CD4-positive, alpha-beta T cell (primary cell): ENCODE measurements around the gene A2ML1. TPM values are rescaled to one million over a fixed set of nuclear protein-coding genes. Genes with fewer than 3 reads are reported as not detected.

ENCODE experiments used
- ATAC-seq: fragments of 200-7000 bp; cut with Tn5 transposase; one replicate; pipeline ENCODE4 v1.10.0; 2022; ENCODE audit warnings: mild to moderate bottlenecking; ENCODE audit not compliant: poor library complexity
- CTCF ChIA-PET: fragments of 350-600 bp; sonication (Branson Sonifier 250); formaldehyde crosslinking; loops from one replicate; lab custom pipeline; 2021; ENCODE audit warnings: antibody characterized with exemption, inconsistent platforms; lab: Charles Lee
- POLR2A ChIA-PET: fragments of 350-600 bp; sonication (Branson Sonifier 250); formaldehyde crosslinking; loops from one replicate; lab custom pipeline; 2021; ENCODE audit warnings: antibody characterized with exemption, inconsistent platforms; lab: Charles Lee
- DNase-seq, 14 experiments: peaks; one replicate each; pipeline ENCODE4 v3.0.0-alpha.2; 2013 to 2020; ENCODE audit warnings: mixed read lengths in 2 of 14
- H3K27ac ChIP-seq, 2 donors: one replicate each; pipeline versions ENCODE4 v1.5.1 to v1.7.0; 2013; ENCODE audit warnings: low read length in 2 of 2, low read depth in 1 of 2, mild to moderate bottlenecking in 1 of 2
- H3K27me3 ChIP-seq, 2 experiments: 1 replicate in 1 of 2; 2 replicates in 1 of 2; pipeline versions ENCODE4 v1.6.1 to v1.7.0; 2013; ENCODE audit warnings: low read length in 2 of 2, control low read depth in 1 of 2, mild to moderate bottlenecking in 1 of 2, moderate library complexity in 1 of 2; ENCODE audit not compliant: insufficient read depth in 2 of 2, control insufficient read depth in 1 of 2
- H3K36me3 ChIP-seq: one replicate; pipeline ENCODE4 v1.6.1; 2013; ENCODE audit warnings: low read length, control low read depth; ENCODE audit not compliant: insufficient read depth
- H3K4me1 ChIP-seq: one replicate; pipeline ENCODE4 v1.6.1; 2013; ENCODE audit warnings: low read length, control low read depth; ENCODE audit not compliant: insufficient read depth
- H3K4me3 ChIP-seq: one replicate; pipeline ENCODE4 v1.5.1; 2013; ENCODE audit warnings: mild to moderate bottlenecking, low read length, moderate library complexity
- H3K9me3 ChIP-seq, 2 experiments: 1 replicate in 1 of 2; 2 replicates in 1 of 2; pipeline versions ENCODE4 v1.6.1 to v1.7.0; 2013; ENCODE audit warnings: low read length in 2 of 2, mild to moderate bottlenecking in 2 of 2, control low read depth in 1 of 2, moderate library complexity in 1 of 2; ENCODE audit not compliant: control insufficient read depth in 1 of 2, insufficient read depth in 1 of 2
- H3K27ac Mint-ChIP-seq: one replicate; pipeline ENCODE4 v1.8.0; 2020; ENCODE audit warnings: mixed read lengths
- H3K27me3 Mint-ChIP-seq: one replicate; pipeline ENCODE4 v1.8.0; 2021; ENCODE audit warnings: mixed read lengths
- H3K36me3 Mint-ChIP-seq: one replicate; pipeline ENCODE4 v1.8.0; 2021; ENCODE audit warnings: low read depth, mixed read lengths
- H3K4me1 Mint-ChIP-seq: one replicate; pipeline ENCODE4 v1.8.0; 2021; ENCODE audit warnings: low read depth, mixed read lengths
- H3K4me3 Mint-ChIP-seq: one replicate; pipeline ENCODE4 v1.8.0; 2020; ENCODE audit warnings: mild to moderate bottlenecking, mixed read lengths
- H3K9me3 Mint-ChIP-seq: one replicate; pipeline ENCODE4 v1.8.0; 2020; ENCODE audit warnings: mixed read lengths
- intact Hi-C, 2 experiments: fragments of 100-400 bp; cut with DNase I in 1 of 2; cut with micrococcal nuclease in 1 of 2; formaldehyde crosslinking; loops; one replicate each; pipeline versions ENCODE4 v1.15.1 to v1.9.0; 2023 to 2025; cut with DNase I, micrococcal nuclease
- total RNA-seq, 174 experiments: library from RNA in 2 of 174; stranded (reverse) in 2 of 174; gene quantifications; one replicate each; pipeline ENCODE4 v1.2.3 and lab custom pipeline; 2021 to 2026
- TF ChIP-seq, protein P1 (sequence below): fragments of 200-600 bp; IDR thresholded peaks from one replicate; pipeline ENCODE4 v1.8.0; 2022; ENCODE audit warnings: antibody characterized with exemption, mild to moderate bottlenecking

The A2ML1 gene
- total RNA-seq, 2 experiments from 2014 or later, result not detected

- CTCF ChIA-PET, result no interaction called here
- Histone ChIP-seq H3K4me3 (no peak overlapping the region), H3K36me3 (no peaks in the 10 kb centered on the region), H3K9me3 (peaks cover 0 to 6% of the 10 kb centered on the region in 2 experiments), H3K27ac (no peak overlapping the region), H3K4me1 (no peaks in the 10 kb centered on the region), H3K27me3 (no peaks in the 10 kb centered on the region)
- no peak overlapping the region for H3K27ac Mint-ChIP-seq
- H3K9me3 Mint-ChIP-seq, result no peaks in the 10 kb centered on the region
- TF ChIP-seq, protein P1, sequence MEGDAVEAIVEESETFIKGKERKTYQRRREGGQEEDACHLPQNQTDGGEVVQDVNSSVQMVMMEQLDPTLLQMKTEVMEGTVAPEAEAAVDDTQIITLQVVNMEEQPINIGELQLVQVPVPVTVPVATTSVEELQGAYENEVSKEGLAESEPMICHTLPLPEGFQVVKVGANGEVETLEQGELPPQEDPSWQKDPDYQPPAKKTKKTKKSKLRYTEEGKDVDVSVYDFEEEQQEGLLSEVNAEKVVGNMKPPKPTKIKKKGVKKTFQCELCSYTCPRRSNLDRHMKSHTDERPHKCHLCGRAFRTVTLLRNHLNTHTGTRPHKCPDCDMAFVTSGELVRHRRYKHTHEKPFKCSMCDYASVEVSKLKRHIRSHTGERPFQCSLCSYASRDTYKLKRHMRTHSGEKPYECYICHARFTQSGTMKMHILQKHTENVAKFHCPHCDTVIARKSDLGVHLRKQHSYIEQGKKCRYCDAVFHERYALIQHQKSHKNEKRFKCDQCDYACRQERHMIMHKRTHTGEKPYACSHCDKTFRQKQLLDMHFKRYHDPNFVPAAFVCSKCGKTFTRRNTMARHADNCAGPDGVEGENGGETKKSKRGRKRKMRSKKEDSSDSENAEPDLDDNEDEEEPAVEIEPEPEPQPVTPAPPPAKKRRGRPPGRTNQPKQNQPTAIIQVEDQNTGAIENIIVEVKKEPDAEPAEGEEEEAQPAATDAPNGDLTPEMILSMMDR, result no peak
- intact Hi-C loops, result no loop called here
- no peak for ATAC-seq
- H3K36me3 Mint-ChIP-seq, result no peaks in the 10 kb centered on the region
- peaks cover 12% of the 10 kb centered on the region for H3K27me3 Mint-ChIP-seq
- no peak overlapping the region for H3K4me3 Mint-ChIP-seq
- DNase-seq, result no peak
- POLR2A ChIA-PET, result no interaction called here
- H3K4me1 Mint-ChIP-seq, result no peaks in the 10 kb centered on the region
Observed at GRCh38 chr12:8831116-8831515, 8.7 kb downstream of the A2ML1 start.

DNA sequence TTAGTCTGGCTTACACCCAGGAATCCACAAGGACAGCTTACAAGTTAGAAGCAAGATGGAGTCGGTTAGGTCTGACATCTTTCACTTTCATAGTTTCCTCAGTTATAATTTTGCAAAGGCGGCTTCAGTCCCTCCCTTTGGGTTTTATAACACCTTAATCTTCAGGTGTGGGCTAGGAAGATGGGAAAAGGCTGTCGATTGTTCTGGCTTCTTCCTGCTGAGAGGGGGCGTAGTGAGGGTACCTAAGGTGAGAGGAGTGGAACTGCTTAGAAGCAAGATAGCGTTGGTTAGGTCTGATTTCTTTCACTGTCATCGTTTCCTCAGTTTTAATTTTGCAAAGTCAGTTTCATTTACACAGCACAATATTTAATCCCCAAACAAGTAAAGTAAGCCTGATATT lies 10.1 kb downstream of the A2ML1 start:
- no peak for DNase-seq
- TF ChIP-seq, protein P1, result no peak
- Histone ChIP-seq H3K9me3 (no peaks in the 10 kb centered on the region), H3K36me3 (no peaks in the 10 kb centered on the region), H3K4me3 (no peak overlapping the region), H3K27ac (no peak overlapping the region), H3K4me1 (no peaks in the 10 kb centered on the region), H3K27me3 (no peaks in the 10 kb centered on the region)
- no peaks in the 10 kb centered on the region for H3K36me3 Mint-ChIP-seq
- H3K27me3 Mint-ChIP-seq, result peaks cover 11% of the 10 kb centered on the region
- ChIA-PET CTCF (no interaction called here), POLR2A (no interaction called here)
- ATAC-seq, result no peak
- no peak overlapping the region for H3K4me3 Mint-ChIP-seq
- no peak overlapping the region for H3K27ac Mint-ChIP-seq
- H3K4me1 Mint-ChIP-seq, result no peaks in the 10 kb centered on the region
- no peaks in the 10 kb centered on the region for H3K9me3 Mint-ChIP-seq
- intact Hi-C loops, result no loop called here

DNA sequence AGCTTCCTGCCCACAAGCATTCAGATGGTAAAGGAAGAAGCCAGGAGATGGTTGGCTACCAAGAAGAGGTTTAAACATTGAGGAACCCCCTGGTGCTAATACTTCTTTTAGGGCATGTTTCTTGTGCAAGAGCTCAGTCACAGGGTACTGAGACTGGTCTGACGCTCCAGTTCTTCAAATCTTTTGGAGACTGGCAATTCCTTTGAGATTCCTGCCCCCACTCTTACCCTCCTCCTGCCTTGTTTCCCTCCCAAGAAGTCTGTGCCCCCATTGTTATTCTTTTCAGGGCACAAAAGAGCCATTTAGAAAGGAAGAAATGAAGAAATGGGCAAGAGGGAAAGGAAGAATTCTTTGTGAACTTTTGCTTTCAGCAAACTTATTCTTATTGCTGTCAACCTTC lies 11.8 kb downstream of the A2ML1 start:
- Mint-ChIP-seq H3K4me1 (no peaks in the 10 kb centered on the region), H3K36me3 (no peaks in the 10 kb centered on the region), H3K4me3 (no peak overlapping the region), H3K27ac (no peak overlapping the region), H3K27me3 (peaks cover 9% of the 10 kb centered on the region), H3K9me3 (no peaks in the 10 kb centered on the region)
- no peak for ATAC-seq
- Histone ChIP-seq H3K36me3 (no peaks in the 10 kb centered on the region), H3K4me3 (no peak overlapping the region), H3K27me3 (no peaks in the 10 kb centered on the region), H3K9me3 (no peaks in the 10 kb centered on the region), H3K4me1 (no peaks in the 10 kb centered on the region), H3K27ac (no peak overlapping the region)
- TF ChIP-seq, protein P1, result no peak
- POLR2A ChIA-PET, result no interaction called here
- DNase-seq, result no peak
- CTCF ChIA-PET, result no interaction called here
- intact Hi-C loops, result no loop called here
